Central memory CD4-positive, alpha-beta T cell (primary cell): ENCODE data around the gene ANXA1.

Experiments
- DNase-seq: peaks from one replicate; pipeline ENCODE4 v3.0.0; 2022
- total RNA-seq, 3 experiments: gene quantifications; one replicate each; lab custom pipeline; 2026; lab: John Stamatoyannopoulos, UW

ANXA1 gene
- total RNA-seq: 55.8 to 838 (median 773) reads per million in 3 experiments

- peak; percentile 82 for DNase-seq
Observed at GRCh38 chr9:73151653-73152542, at the start of gene ANXA1. Gene ANXA1 (plus strand): TSS chr9:73151865. CDS start chr9:73158536, 6,671 bp downstream.

- DNase-seq: no peak
Observed at GRCh38 chr9:73104342-73104741, 47.3 kb upstream of the ANXA1 start.

GRCh38 chr9:73104921-73105320 lies 46.7 kb upstream of the ANXA1 start:
- DNase-seq: no peak

GRCh38 chr9:73107489-73108069 lies 44.1 kb upstream of the ANXA1 start:
- DNase-seq: peak; percentile 57

- DNase-seq: no peak
Observed at GRCh38 chr9:73114058-73114457, 37.6 kb upstream of the ANXA1 start.

GRCh38 chr9:73114958-73115357 lies 36.7 kb upstream of the ANXA1 start:
- DNase-seq: no peak

GRCh38 chr9:73116031-73116430 lies 35.6 kb upstream of the ANXA1 start:
- DNase-seq: no peak

GRCh38 chr9:73116880-73117279 lies 34.8 kb upstream of the ANXA1 start:
- DNase-seq: no peak

GRCh38 chr9:73118286-73118685 lies 33.4 kb upstream of the ANXA1 start:
- DNase-seq: no peak

GRCh38 chr9:73118898-73119554 lies 32.6 kb upstream of the ANXA1 start:
- DNase-seq: no peak

- DNase-seq: no peak
Observed at GRCh38 chr9:73121375-73121935, 30.2 kb upstream of the ANXA1 start.

GRCh38 chr9:73125651-73126050 lies 26.0 kb upstream of the ANXA1 start:
- no peak for DNase-seq

GRCh38 chr9:73129941-73130685 lies 21.6 kb upstream of the ANXA1 start:
- DNase-seq: no peak

GRCh38 chr9:73131461-73131860 lies 20.2 kb upstream of the ANXA1 start:
- DNase-seq: no peak

GRCh38 chr9:73132034-73132776 lies 19.5 kb upstream of the ANXA1 start:
- peak; percentile 88 for DNase-seq

GRCh38 chr9:73133022-73133651 lies 18.5 kb upstream of the ANXA1 start:
- peak; percentile 21 for DNase-seq

GRCh38 chr9:73133921-73134407 lies 17.7 kb upstream of the ANXA1 start:
- no peak for DNase-seq

GRCh38 chr9:73135394-73135793 lies 16.3 kb upstream of the ANXA1 start:
- no peak for DNase-seq

GRCh38 chr9:73137286-73137899 lies 14.3 kb upstream of the ANXA1 start:
- DNase-seq: no peak

GRCh38 chr9:73137914-73138313 lies 13.8 kb upstream of the ANXA1 start:
- no peak for DNase-seq

GRCh38 chr9:73138516-73138915 lies 13.1 kb upstream of the ANXA1 start:
- no peak for DNase-seq
